Measurements from ENCODE around the gene ZNF256.

ZNF256 gene

GRCh38 chr19:57947419-57948134, at the start of gene ZNF256:
Gene ZNF256 (minus strand): TSS chr19:57947706. CDS start chr19:57947474, 232 bp downstream.
- peak; percentile 84 for DNase-seq

GRCh38 chr19:57992841-57993240, 45.3 kb upstream of the ZNF256 start:
- DNase-seq, result no peak

GRCh38 chr19:57978586-57979289, 31.2 kb upstream of the ZNF256 start:
- no peak for DNase-seq

GRCh38 chr19:57974434-57974833, 26.9 kb upstream of the ZNF256 start, which contains the start of gene C19orf18:
Gene C19orf18 (minus strand): TSS chr19:57974534. CDS start chr19:57974432, 102 bp downstream.
- no peak for DNase-seq

- DNase-seq, result no peak
Measured at GRCh38 chr19:57964761-57965160, 17.3 kb upstream of the ZNF256 start.

GRCh38 chr19:57961785-57962184, 14.3 kb upstream of the ZNF256 start:
- no peak for DNase-seq

- DNase-seq, result no peak
Measured at GRCh38 chr19:57954996-57955395, 7.5 kb upstream of the ZNF256 start.

- DNase-seq, result no peak
Measured at GRCh38 chr19:57949702-57950101, 2.2 kb upstream of the ZNF256 start.

GRCh38 chr19:57949296-57949695, 1.8 kb upstream of the ZNF256 start:
- no peak for DNase-seq

- no peak for DNase-seq
Measured at GRCh38 chr19:57947088-57947418, 453 bp downstream of the ZNF256 start.

GRCh38 chr19:57946316-57946715, 1.2 kb downstream of the ZNF256 start:
- DNase-seq, result no peak

- DNase-seq, result no peak
Measured at GRCh38 chr19:57941593-57941992, 5.9 kb downstream of the ZNF256 start.

GRCh38 chr19:57935731-57936130, 11.8 kb downstream of the ZNF256 start:
- no peak for DNase-seq

GRCh38 chr19:57934820-57935665, 12.5 kb downstream of the ZNF256 start, which contains the start of gene ZNF418:
Gene ZNF418 (minus strand): TSS chr19:57935402. CDS start chr19:57933822, 1,580 bp downstream.
- DNase-seq, result peak; percentile 25

- DNase-seq, result no peak
Measured at GRCh38 chr19:57927587-57927986, 19.9 kb downstream of the ZNF256 start.

GRCh38 chr19:57916168-57916995, 31.1 kb downstream of the ZNF256 start, which contains the start of gene ZNF417:
Gene ZNF417 (minus strand): TSS chr19:57916592. CDS start chr19:57916411, 181 bp downstream.
- peak; percentile 82 for DNase-seq

- no peak for DNase-seq
Measured at GRCh38 chr19:57914531-57914930, 33.0 kb downstream of the ZNF256 start.

GRCh38 chr19:57907394-57907793, 40.1 kb downstream of the ZNF256 start:
- no peak for DNase-seq

- DNase-seq, result no peak
Measured at GRCh38 chr19:57905258-57905657, 42.2 kb downstream of the ZNF256 start.

GRCh38 chr19:57903618-57904184, 43.8 kb downstream of the ZNF256 start:
- no peak for DNase-seq

GRCh38 chr19:57900311-57900710, 47.2 kb downstream of the ZNF256 start:
- DNase-seq, result no peak

Measured in activated gamma-delta T cell treated with Interleukin-2 at 50 U/mL for 16 hours (primary cell).